Measurements from ENCODE around the gene LRRC75A.
"Not testable (repeated sequence)": the region's sequence is repeated elsewhere in the genome, so short reads cannot be mapped to it uniquely, and the experiment has no call there.

The LRRC75A gene

DNA sequence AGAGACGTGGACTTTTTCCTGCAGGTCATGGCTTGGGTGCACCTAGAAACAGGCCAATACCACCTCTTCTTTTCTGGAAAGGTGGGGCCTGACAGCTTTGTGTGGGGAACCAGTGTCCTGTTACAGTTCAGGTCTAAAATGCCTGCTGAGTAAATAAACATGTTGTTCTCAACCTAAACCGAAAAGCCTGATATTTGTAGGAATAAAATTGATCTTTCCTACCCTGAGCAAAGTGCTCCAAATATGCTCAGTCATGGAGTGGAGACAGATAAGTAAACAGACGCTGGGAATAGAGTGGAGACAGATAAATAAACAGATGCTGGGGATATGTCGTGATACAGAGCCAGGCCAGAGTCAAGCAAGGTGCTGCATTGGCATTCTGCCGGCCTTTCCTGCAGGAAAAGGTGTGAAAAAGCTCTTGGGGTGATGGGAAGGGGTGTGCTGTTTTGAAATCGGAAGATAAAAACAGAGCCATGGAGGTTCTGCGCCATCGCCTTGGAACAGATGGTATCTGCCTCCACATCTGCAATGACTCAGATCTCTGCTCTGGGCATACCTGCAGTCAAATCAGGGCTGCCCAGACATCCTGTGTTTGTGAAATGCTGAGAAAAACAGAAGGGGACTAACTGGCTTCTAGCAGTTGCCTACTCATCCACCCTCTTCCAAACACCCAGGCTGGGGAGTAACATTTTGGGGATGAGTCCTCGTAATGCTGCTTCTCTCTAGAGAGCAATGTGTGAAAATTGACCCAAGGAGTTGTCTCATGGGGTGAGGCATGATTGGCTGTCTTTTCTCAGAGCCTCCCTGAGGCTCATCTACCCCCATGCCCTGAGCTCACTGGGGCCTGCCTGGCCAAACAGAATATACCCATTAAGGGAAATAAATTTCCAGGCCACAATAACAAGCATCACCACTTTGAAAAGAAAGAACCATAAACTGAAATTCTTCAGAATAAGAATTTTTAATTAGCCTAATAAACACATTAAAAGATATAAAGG, 93.4 kb downstream of the LRRC75A start:
- no peak for DNase-seq (ENCODE audit: low read depth in 2 of 2)

- DNase-seq (ENCODE audit: low read depth in 2 of 2): not testable (repeated sequence)
Measured at GRCh38 chr17:16396693-16397092, 95.3 kb downstream of the LRRC75A start.

GRCh38 chr17:16395887-16396286, 96.1 kb downstream of the LRRC75A start:
- DNase-seq (ENCODE audit: low read depth in 2 of 2): not testable (repeated sequence)

DNA sequence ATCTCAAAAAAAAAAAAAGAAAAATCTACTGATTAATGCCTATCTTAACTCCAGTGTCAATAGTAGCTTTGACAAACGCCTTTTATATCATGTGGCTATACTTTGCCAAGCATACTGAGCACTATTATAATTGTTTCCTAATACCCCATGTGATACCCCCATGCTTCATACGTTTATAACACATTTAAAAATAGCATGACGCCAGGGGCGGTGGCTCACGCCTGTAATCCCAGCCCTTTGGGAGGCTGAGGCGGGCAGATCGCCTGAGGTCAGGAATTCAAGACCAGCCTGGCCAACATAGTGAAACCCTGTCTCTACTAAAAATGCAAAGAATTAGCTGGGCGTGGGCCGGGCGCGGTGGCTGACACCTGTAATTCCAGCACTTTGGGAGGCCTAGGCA, 99.5 kb downstream of the LRRC75A start:
- DNase-seq (ENCODE audit: low read depth in 2 of 2): not testable (repeated sequence)

All from stimulated activated CD8-positive, alpha-beta memory T cell treated with anti-CD3 and anti-CD28 coated beads, Interleukin-15, amount 100 ng/mL, for 48 hours (primary cell).